Measurements from ENCODE around the gene RCSD1.
A peak's percentile ranks its signal among the peaks of the same experiment; 100 is the strongest.

- TF ChIP-seq CTCF (IDR thresholded peaks at IDR 0.05; ENCODE audit: low read depth, low read length) (no peak), MAX (IDR thresholded peaks at IDR 0.05; ENCODE audit: low read depth, low read length) (peak; percentile 85), POLR2A (IDR thresholded peaks at IDR 0.05; ENCODE audit: extremely low read depth, insufficient read length) (peak; percentile 34)
Observed at GRCh38 chr1:167714439-167715156, 84.6 kb downstream of the RCSD1 start.

Data from NB4 (cell line).